ENCODE measurements around the gene CENPO. TPM values are rescaled to one million over a fixed set of nuclear protein-coding genes. Genes with fewer than 3 reads are reported as not detected.
A peak's percentile ranks its signal among the peaks of the same experiment; 100 is the strongest.

Gene CENPO
- polyA plus RNA-seq, 3 donors: 1.6 to 2.6 (median 2.3) TPM

DNA sequence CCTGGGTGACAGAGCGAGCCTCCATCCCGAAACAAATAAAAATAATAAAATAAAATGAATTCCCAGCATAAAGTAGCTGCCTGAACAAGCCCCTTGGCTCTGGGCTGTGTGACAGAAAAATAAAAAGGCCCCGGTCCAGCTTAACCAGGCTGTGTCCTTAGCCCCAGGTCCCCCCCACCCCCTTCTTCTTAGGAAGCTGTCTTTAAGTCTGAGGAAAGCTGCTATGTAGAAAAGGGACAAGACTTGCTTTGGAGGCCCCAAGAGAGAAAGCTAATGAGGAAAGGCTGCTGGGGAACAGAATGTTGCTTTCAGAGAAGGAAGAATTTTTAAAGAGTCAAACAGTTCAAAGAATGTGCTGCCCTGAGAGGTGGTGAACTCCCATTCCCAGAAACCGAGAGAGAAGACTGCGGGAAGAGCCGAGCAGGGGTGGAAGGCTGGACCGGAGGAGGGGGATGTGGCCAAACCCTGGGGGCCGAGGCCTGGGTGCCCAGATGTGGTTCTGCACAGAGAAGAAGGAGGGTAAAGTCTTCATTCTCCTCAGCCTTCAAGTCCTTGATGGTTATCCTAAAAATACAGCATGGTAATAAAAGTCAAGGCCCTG is 61.9 kb downstream of the CENPO start:
- Mint-ChIP-seq H3K4me1 (peaks cover 1% of the 10 kb centered on the region), H3K9me3 (peaks cover 0 to 11% (median 3%) of the 10 kb centered on the region in 7 donors), H3K4me3 (no peak overlapping the region), H3K36me3 (peaks cover 31 to 32% of the 10 kb centered on the region in 2 donors), H3K27ac (no peak overlapping the region), H3K27me3 (ENCODE audit: low read depth in 3 of 3) (peaks cover 0 to 5% (median 0%) of the 10 kb centered on the region in 3 donors)
- H2AFZ ChIP-seq (ENCODE audit: insufficient read depth, low read depth, low read length, poor library complexity, severe bottlenecking): no peak overlapping the region
- H3K4me3 ChIP-seq (replicated peaks in 1 of 3; ENCODE audit: low read depth in 2 of 3, low read length in 3 of 3): no peak overlapping the region
- H4K20me1 ChIP-seq (ENCODE audit: insufficient read depth, low read length): no peaks in the 10 kb centered on the region
- 100% methylated on average over 4 of the region's 8 CpGs for WGBS (ENCODE audit: insufficient coverage)
- no peak overlapping the region for H3K27ac ChIP-seq (ENCODE audit: low read depth in 1 of 2, low read length in 2 of 2)
- no peak overlapping the region for H3K9ac ChIP-seq (ENCODE audit: insufficient read depth, low read length, poor library complexity, severe bottlenecking)
- no peaks in the 10 kb centered on the region for H3K4me1 ChIP-seq (ENCODE audit: control insufficient read depth in 1 of 2, insufficient read depth in 2 of 2, low read length in 2 of 2)
- TF ChIP-seq, protein P1, sequence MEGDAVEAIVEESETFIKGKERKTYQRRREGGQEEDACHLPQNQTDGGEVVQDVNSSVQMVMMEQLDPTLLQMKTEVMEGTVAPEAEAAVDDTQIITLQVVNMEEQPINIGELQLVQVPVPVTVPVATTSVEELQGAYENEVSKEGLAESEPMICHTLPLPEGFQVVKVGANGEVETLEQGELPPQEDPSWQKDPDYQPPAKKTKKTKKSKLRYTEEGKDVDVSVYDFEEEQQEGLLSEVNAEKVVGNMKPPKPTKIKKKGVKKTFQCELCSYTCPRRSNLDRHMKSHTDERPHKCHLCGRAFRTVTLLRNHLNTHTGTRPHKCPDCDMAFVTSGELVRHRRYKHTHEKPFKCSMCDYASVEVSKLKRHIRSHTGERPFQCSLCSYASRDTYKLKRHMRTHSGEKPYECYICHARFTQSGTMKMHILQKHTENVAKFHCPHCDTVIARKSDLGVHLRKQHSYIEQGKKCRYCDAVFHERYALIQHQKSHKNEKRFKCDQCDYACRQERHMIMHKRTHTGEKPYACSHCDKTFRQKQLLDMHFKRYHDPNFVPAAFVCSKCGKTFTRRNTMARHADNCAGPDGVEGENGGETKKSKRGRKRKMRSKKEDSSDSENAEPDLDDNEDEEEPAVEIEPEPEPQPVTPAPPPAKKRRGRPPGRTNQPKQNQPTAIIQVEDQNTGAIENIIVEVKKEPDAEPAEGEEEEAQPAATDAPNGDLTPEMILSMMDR (IDR thresholded peaks at IDR 0.05): no peak
- no peak overlapping the region for H3K4me2 ChIP-seq (replicated peaks; ENCODE audit: extremely low read depth, low read length, poor library complexity, severe bottlenecking)
- DNase-seq: no peak
- no peaks in the 10 kb centered on the region for H3K36me3 ChIP-seq (replicated peaks in 1 of 2; ENCODE audit: control insufficient read depth in 1 of 2, insufficient read depth in 2 of 2, low read length in 2 of 2)
- intact Hi-C loops (cut with micrococcal nuclease): no loop called here
- no peaks in the 10 kb centered on the region for H3K79me2 ChIP-seq (ENCODE audit: insufficient read depth, low read length)
- peaks cover 0 to 13% of the 10 kb centered on the region in 2 donors for H3K9me3 ChIP-seq (replicated peaks in 1 of 2; ENCODE audit: control insufficient read depth in 1 of 2, insufficient read depth in 1 of 2, low read length in 2 of 2)
- H3K27me3 ChIP-seq (ENCODE audit: control insufficient read depth in 2 of 2, insufficient read depth in 2 of 2, low read length in 2 of 2): no peaks in the 10 kb centered on the region

DNA sequence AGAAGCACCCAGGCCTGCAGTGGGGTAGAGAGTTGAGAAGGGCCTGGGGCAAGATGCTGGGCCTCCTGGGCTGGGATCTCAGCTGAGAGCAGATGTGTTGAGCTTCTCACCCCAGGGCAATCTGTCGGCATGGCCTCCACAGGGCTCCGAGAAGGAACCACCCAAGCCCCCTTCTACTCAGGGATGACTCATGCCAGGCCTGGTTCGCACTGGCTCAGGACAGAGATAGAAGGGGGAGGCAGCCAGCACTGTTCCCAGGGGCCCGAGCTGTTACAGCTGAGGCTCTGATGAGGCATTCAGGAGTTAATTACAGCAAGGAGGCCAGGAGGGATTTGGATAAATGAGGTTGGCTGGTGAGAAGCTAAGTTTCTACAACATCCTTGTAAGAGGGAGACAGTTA is 62.5 kb downstream of the CENPO start:
- no peaks in the 10 kb centered on the region for H3K79me2 ChIP-seq (ENCODE audit: insufficient read depth, low read length)
- no peak overlapping the region for H2AFZ ChIP-seq (ENCODE audit: insufficient read depth, low read depth, low read length, poor library complexity, severe bottlenecking)
- no peak for DNase-seq
- no peak overlapping the region for H3K27ac ChIP-seq (ENCODE audit: low read depth in 1 of 2, low read length in 2 of 2)
- H3K9me3 ChIP-seq (replicated peaks in 1 of 2; ENCODE audit: control insufficient read depth in 1 of 2, insufficient read depth in 1 of 2, low read length in 2 of 2): peaks cover 0 to 9% of the 10 kb centered on the region in 2 donors
- no peaks in the 10 kb centered on the region for H3K36me3 ChIP-seq (replicated peaks in 1 of 2; ENCODE audit: control insufficient read depth in 1 of 2, insufficient read depth in 2 of 2, low read length in 2 of 2)
- no peaks in the 10 kb centered on the region for H3K27me3 ChIP-seq (ENCODE audit: control insufficient read depth in 2 of 2, insufficient read depth in 2 of 2, low read length in 2 of 2)
- H3K27me3 Mint-ChIP-seq (ENCODE audit: low read depth in 3 of 3): peaks cover 0 to 5% (median 0%) of the 10 kb centered on the region in 3 donors
- no peak overlapping the region for H3K9ac ChIP-seq (ENCODE audit: insufficient read depth, low read length, poor library complexity, severe bottlenecking)
- intact Hi-C loops (cut with micrococcal nuclease): no loop called here
- TF ChIP-seq, protein P1 (IDR thresholded peaks at IDR 0.05): no peak
- H3K27ac Mint-ChIP-seq: peak overlapping the region in 2 of 7 donors; percentile 65
- no peak overlapping the region for H3K4me3 Mint-ChIP-seq
- WGBS (ENCODE audit: insufficient coverage): 74% methylated on average over 3 of the region's 4 CpGs
- no peak overlapping the region for H3K4me2 ChIP-seq (replicated peaks; ENCODE audit: extremely low read depth, low read length, poor library complexity, severe bottlenecking)
- no peaks in the 10 kb centered on the region for H3K4me1 ChIP-seq (ENCODE audit: control insufficient read depth in 1 of 2, insufficient read depth in 2 of 2, low read length in 2 of 2)
- H3K4me1 Mint-ChIP-seq: peaks cover 1% of the 10 kb centered on the region
- H3K9me3 Mint-ChIP-seq: peaks cover 0 to 9% (median 3%) of the 10 kb centered on the region in 7 donors
- H4K20me1 ChIP-seq (ENCODE audit: insufficient read depth, low read length): no peaks in the 10 kb centered on the region
- no peak overlapping the region for H3K4me3 ChIP-seq (replicated peaks in 1 of 3; ENCODE audit: low read depth in 2 of 3, low read length in 3 of 3)
- peaks cover 29 to 32% of the 10 kb centered on the region in 2 donors for H3K36me3 Mint-ChIP-seq
